ENCODE results near the gene C1QTNF12.

Gene C1QTNF12

GRCh38 chr1:1272341-1273208, 26.1 kb upstream of the C1QTNF12 start:
- no peaks in the 10 kb centered on the region for H3K27me3 Mint-ChIP-seq
- H3K4me3 Mint-ChIP-seq: peak overlapping the region; percentile 88 to 89
- DNase-seq (no peak), ATAC-seq (no peak)
- no peaks in the 10 kb centered on the region for H3K9me3 Mint-ChIP-seq
- peaks cover 56% of the 10 kb centered on the region for H3K4me1 Mint-ChIP-seq
- H3K27ac Mint-ChIP-seq: peak overlapping the region; percentile 89 to 97

GRCh38 chr1:1270813-1271212, 24.3 kb upstream of the C1QTNF12 start:
- H3K9me3 Mint-ChIP-seq: no peaks in the 10 kb centered on the region
- peaks cover 66% of the 10 kb centered on the region for H3K4me1 Mint-ChIP-seq
- peak overlapping the region; percentile 76 to 81 for H3K27ac Mint-ChIP-seq
- DNase-seq (no peak), ATAC-seq (no peak)
- no peaks in the 10 kb centered on the region for H3K27me3 Mint-ChIP-seq
- peak overlapping the region; percentile 69 to 88 for H3K4me3 Mint-ChIP-seq

DNA sequence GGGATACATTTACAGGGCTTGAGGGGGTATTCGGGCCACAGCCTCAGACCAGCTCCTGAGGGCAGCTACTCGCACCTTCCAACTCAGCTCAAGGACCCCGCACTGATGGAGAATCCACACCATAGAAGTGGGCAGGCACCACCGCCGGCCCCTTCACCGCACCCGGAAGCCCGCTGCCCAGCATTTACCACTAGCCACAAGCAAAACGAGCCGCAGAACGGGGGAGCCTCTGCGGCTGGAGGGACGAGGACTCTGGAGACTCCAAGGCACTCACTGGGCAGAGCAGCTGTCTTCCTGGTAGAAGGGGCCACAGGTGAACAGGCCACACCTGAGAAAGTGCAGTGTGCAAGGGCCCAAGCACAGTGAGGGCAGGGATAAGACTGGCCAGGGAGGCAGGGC, 21.8 kb upstream of the C1QTNF12 start:
- Mint-ChIP-seq H3K9me3 (no peaks in the 10 kb centered on the region), H3K27me3 (no peaks in the 10 kb centered on the region), H3K27ac (no peak overlapping the region), H3K4me1 (peaks cover 62% of the 10 kb centered on the region), H3K4me3 (no peak overlapping the region)
- no peak for ATAC-seq
- DNase-seq: no peak

- DNase-seq (no peak), ATAC-seq (no peak)
- Mint-ChIP-seq H3K27ac (no peak overlapping the region), H3K4me3 (no peak overlapping the region), H3K9me3 (no peaks in the 10 kb centered on the region), H3K27me3 (no peaks in the 10 kb centered on the region), H3K4me1 (peaks cover 63% of the 10 kb centered on the region)
These were observed 21.2 kb upstream of the C1QTNF12 start for GRCh38 chr1:1267488-1268283.

GRCh38 chr1:1264868-1265272, 18.3 kb upstream of the C1QTNF12 start:
- ATAC-seq (no peak), DNase-seq (no peak)
- no peak overlapping the region for H3K27ac Mint-ChIP-seq
- no peaks in the 10 kb centered on the region for H3K27me3 Mint-ChIP-seq
- peaks cover 49% of the 10 kb centered on the region for H3K4me1 Mint-ChIP-seq
- H3K4me3 Mint-ChIP-seq: no peak overlapping the region
- no peaks in the 10 kb centered on the region for H3K9me3 Mint-ChIP-seq

- ATAC-seq (no peak), DNase-seq (no peak)
- no peak overlapping the region for H3K4me3 Mint-ChIP-seq
- peaks cover 50% of the 10 kb centered on the region for H3K4me1 Mint-ChIP-seq
- no peaks in the 10 kb centered on the region for H3K9me3 Mint-ChIP-seq
- H3K27me3 Mint-ChIP-seq: no peaks in the 10 kb centered on the region
- no peak overlapping the region for H3K27ac Mint-ChIP-seq
These were observed 17.5 kb upstream of the C1QTNF12 start for GRCh38 chr1:1264026-1264425.

- DNase-seq (no peak), ATAC-seq (no peak)
- Mint-ChIP-seq H3K27me3 (no peaks in the 10 kb centered on the region), H3K4me1 (peaks cover 42% of the 10 kb centered on the region), H3K4me3 (no peak overlapping the region), H3K27ac (no peak overlapping the region), H3K9me3 (no peaks in the 10 kb centered on the region)
These were observed 16.2 kb upstream of the C1QTNF12 start for GRCh38 chr1:1262758-1263157.

- Mint-ChIP-seq H3K4me3 (no peak overlapping the region), H3K27ac (peak overlapping the region in 1 of 2 donors; percentile 59), H3K4me1 (peaks cover 38% of the 10 kb centered on the region), H3K27me3 (no peaks in the 10 kb centered on the region), H3K9me3 (no peaks in the 10 kb centered on the region)
- ATAC-seq: no peak
- DNase-seq: no peak
These were observed 15.5 kb upstream of the C1QTNF12 start for GRCh38 chr1:1262071-1262470.

DNA sequence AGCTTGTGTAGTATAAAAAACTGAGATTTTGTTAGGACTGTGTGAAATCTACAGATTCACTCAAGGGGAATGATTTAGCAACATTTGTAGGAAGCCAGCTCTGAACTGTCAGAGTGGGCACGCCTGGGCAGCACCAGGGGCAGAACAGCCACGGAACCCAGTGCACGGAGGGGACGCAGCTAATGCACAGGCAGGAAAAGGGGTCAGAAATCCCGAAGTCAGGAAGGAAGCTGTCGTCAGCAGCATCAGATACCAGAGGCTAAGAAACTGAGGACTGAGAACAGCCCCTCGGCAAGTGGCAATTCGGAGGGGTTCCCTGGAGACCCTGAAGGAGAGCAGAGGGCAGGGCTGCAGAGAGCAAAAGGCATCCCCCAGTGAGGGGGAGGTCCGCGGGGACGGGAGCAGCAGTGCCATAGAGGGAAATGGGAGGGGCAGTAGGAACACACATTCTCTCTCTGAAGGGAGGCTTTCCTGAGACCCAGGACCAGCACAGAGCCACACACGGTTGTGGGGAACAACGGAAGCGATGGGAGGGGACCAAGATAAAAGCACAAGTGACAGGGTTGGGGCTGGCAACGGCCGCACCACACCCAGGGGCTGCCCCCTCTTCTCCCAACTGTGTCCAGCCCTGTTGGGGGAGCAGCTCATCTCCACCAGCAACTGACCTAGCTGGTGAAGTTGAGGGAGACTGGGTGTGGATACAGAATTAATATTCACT, 14.5 kb upstream of the C1QTNF12 start:
- no peak for ATAC-seq
- Mint-ChIP-seq H3K27ac (peak overlapping the region in 1 of 2 donors; percentile 58), H3K27me3 (no peaks in the 10 kb centered on the region), H3K4me3 (peak overlapping the region in 1 of 2 donors; percentile 28), H3K9me3 (no peaks in the 10 kb centered on the region), H3K4me1 (peaks cover 33% of the 10 kb centered on the region)
- no peak for DNase-seq

GRCh38 chr1:1259951-1260600, 13.6 kb upstream of the C1QTNF12 start:
- H3K4me1 Mint-ChIP-seq: peaks cover 29% of the 10 kb centered on the region
- H3K4me3 Mint-ChIP-seq: no peak overlapping the region
- no peaks in the 10 kb centered on the region for H3K27me3 Mint-ChIP-seq
- ATAC-seq (no peak), DNase-seq (no peak)
- no peaks in the 10 kb centered on the region for H3K9me3 Mint-ChIP-seq
- peak overlapping the region in 1 of 2 donors; percentile 58 for H3K27ac Mint-ChIP-seq

GRCh38 chr1:1259540-1259939, 13.0 kb upstream of the C1QTNF12 start:
- Mint-ChIP-seq H3K9me3 (no peaks in the 10 kb centered on the region), H3K27ac (no peak overlapping the region), H3K4me1 (peaks cover 29% of the 10 kb centered on the region), H3K27me3 (no peaks in the 10 kb centered on the region), H3K4me3 (no peak overlapping the region)
- ATAC-seq: peak; percentile 49
- no peak for DNase-seq

DNA sequence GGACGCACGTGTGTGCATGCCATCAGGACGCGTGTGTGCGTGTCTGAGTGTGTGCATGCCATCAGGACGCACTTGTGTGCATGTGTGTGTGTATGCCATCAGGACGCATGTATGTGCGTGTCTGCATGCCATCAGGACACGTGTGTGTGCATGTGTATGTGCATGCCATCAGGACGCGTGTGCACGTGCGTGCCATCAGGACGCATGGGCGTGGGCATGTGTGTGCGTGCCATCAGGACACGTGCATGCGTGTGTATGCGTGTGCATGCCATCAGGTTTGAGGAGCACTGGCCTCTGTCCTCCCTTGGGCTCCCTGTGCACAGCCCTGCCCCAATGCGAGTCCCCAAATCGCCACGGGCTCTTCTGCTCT, 12.6 kb upstream of the C1QTNF12 start:
- H3K9me3 Mint-ChIP-seq: no peaks in the 10 kb centered on the region
- no peak for ATAC-seq
- no peak for DNase-seq

DNA sequence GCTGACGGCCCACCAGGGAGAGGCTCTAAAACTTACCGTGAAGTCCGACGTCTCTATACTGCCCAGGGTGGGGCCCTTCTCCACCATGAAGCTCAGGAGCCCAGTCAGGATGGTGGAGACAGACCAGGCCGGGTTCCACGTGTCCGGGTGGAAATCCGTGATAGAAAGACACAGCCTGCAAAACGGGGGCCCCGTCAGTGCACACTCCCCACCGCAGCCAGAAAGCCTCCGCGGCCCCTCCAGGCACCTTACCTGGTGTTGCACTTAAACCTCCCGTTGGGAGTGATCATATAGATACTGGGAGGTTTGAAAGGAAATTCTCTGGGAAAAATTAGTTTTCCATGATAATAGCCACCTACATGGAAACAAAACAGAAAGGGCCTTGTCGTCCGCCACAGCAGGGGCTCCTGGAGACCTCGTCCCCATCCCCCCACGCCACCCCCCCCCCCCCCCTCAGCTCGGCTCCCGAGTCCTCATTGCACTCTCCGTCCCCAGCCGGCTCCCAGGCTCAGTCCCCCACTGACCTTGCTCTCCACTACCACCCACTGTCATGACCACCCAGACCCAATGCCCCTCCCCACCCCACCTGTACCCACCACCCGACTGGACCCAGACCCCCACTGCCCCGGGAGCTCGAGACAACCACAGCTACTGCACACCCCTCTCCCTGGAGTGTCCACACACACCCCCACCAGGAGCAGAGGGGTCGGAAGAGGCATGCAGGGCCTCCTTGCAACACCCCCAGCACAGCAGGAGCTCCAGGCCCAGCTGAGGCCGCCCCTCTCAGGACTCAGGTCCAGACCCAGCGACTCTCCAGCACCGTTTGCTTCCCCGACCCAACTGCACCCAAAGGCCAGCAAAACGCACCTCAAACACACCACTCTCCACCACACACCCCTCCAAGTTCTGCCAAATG, 10.7 kb upstream of the C1QTNF12 start:
- peak; percentile 15 for ATAC-seq
- Mint-ChIP-seq H3K27me3 (no peaks in the 10 kb centered on the region), H3K4me1 (peaks cover 28% of the 10 kb centered on the region), H3K27ac (peak overlapping the region in 1 of 2 donors; percentile 42), H3K9me3 (no peaks in the 10 kb centered on the region), H3K4me3 (no peak overlapping the region)
- DNase-seq: no peak

More for the DNA sequence above, 12.6 kb upstream of the C1QTNF12 start:
- no peak overlapping the region for H3K27ac Mint-ChIP-seq
- H3K4me1 Mint-ChIP-seq: peaks cover 29% of the 10 kb centered on the region
- no peaks in the 10 kb centered on the region for H3K27me3 Mint-ChIP-seq
- H3K4me3 Mint-ChIP-seq: no peak overlapping the region

DNA sequence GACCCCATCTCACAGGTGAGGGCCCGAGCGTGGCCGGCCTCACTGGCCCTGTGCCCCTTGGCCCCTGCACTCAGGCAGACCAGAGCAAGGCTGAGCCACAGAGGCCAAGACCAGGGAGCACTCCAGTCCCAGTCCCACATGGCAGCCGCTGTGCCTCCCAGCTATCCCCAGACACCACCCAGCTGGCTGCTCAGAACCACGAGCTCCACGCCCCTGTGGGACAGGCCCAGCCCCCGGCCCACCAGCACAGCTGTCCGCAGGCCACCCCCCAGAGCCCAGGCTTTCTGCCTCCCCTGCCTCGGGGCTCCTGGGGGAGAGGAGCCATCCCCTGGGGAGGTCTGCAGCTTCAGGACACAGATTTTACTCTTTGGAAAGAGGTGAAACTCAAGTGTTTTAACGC, 9.1 kb upstream of the C1QTNF12 start:
- Mint-ChIP-seq H3K27ac (peak overlapping the region in 1 of 2 donors; percentile 25), H3K27me3 (no peaks in the 10 kb centered on the region), H3K4me1 (peaks cover 28% of the 10 kb centered on the region), H3K9me3 (no peaks in the 10 kb centered on the region), H3K4me3 (no peak overlapping the region)
- ATAC-seq (no peak), DNase-seq (no peak)
